Dermis blood vessel endothelial cell (primary cell): ENCODE measurements around the gene BTK. TPM values are rescaled to one million over a fixed set of nuclear protein-coding genes. Genes with fewer than 3 reads are reported as not detected.

Experiments used
- DNase-seq: peaks from one replicate; pipeline ENCODE4 v3.0.0; 2010
- total RNA-seq: library from RNA; depleted of rRNA; stranded (reverse); fragments of >200 nt; gene quantifications from 2 replicates; pipeline ENCODE4 v1.2.3, GENCODE V29; 2014

BTK gene
- not detected in 2 replicates for total RNA-seq

GRCh38 chrX:101385795-101386541 lies at the start of gene BTK:
Gene BTK (minus strand): TSS chrX:101386191. CDS start chrX:101375284, 10,907 bp downstream.
- no peak for DNase-seq

GRCh38 chrX:101430457-101431078 lies 44.6 kb upstream of the BTK start:
- DNase-seq, result no peak

- no peak for DNase-seq
Measured at GRCh38 chrX:101429934-101430333, 43.9 kb upstream of the BTK start.

GRCh38 chrX:101427954-101428353 lies 42.0 kb upstream of the BTK start:
- DNase-seq, result no peak

- DNase-seq, result no peak
Measured at GRCh38 chrX:101419489-101419888, 33.5 kb upstream of the BTK start.

GRCh38 chrX:101417981-101418841 lies 32.2 kb upstream of the BTK start:
- DNase-seq, result peak; percentile 52

- DNase-seq, result no peak
Measured at GRCh38 chrX:101417190-101417589, 31.2 kb upstream of the BTK start.

- DNase-seq, result no peak
Measured at GRCh38 chrX:101416691-101417090, 30.7 kb upstream of the BTK start.

- DNase-seq, result peak; percentile 83
Measured at GRCh38 chrX:101415180-101416145, 29.5 kb upstream of the BTK start.

- no peak for DNase-seq
Measured at GRCh38 chrX:101411984-101412383, 26.0 kb upstream of the BTK start.

- peak; percentile 15 for DNase-seq
Measured at GRCh38 chrX:101410461-101410860, 24.5 kb upstream of the BTK start.

- no peak for DNase-seq
Measured at GRCh38 chrX:101409043-101409442, 23.1 kb upstream of the BTK start.

GRCh38 chrX:101408532-101408841 lies 22.5 kb upstream of the BTK start:
- no peak for DNase-seq

- peak; percentile 98 for DNase-seq
Measured at GRCh38 chrX:101407748-101408531, 21.9 kb upstream of the BTK start, which contains the start of the genes GLA and HNRNPH2. Gene GLA (minus strand): TSS chrX:101407925. CDS start chrX:101407903, 22 bp downstream. Gene HNRNPH2 (plus strand): TSS chrX:101408222. CDS start chrX:101411989, 3,767 bp downstream.

- no peak for DNase-seq
Measured at GRCh38 chrX:101407167-101407747, 21.3 kb upstream of the BTK start.

- DNase-seq, result no peak
Measured at GRCh38 chrX:101399825-101400224, 13.8 kb upstream of the BTK start.

GRCh38 chrX:101398694-101399093 lies 12.7 kb upstream of the BTK start:
- no peak for DNase-seq

GRCh38 chrX:101397779-101398178 lies 11.8 kb upstream of the BTK start:
- peak; percentile 48 for DNase-seq

GRCh38 chrX:101395789-101396188 lies 9.8 kb upstream of the BTK start:
- no peak for DNase-seq

- DNase-seq, result no peak
Measured at GRCh38 chrX:101394372-101394771, 8.4 kb upstream of the BTK start.
